Mesenchymal stem cell (in vitro differentiated cells and primary cell): ENCODE results near the gene FBXO44.
A peak's percentile ranks its signal among the peaks of the same experiment; 100 is the strongest.

ENCODE experiments used
- DNase-seq: peaks from one replicate; pipeline ENCODE4 v3.0.0-alpha.2; 2013
- H2AFZ ChIP-seq: one replicate; pipeline ENCODE4 v1.6.1; 2013; ENCODE audit warnings: low read depth, mild to moderate bottlenecking, control low read depth, inconsistent platforms, low read length, moderate library complexity
- H2AK5ac ChIP-seq: 2 replicates; pipeline ENCODE4 v1.6.1; 2013; ENCODE audit warnings: low read length, moderate library complexity, mild to moderate bottlenecking, inconsistent platforms; ENCODE audit not compliant: severe bottlenecking
- H2BK120ac ChIP-seq: one replicate; pipeline ENCODE4 v1.6.1; 2013; ENCODE audit warnings: low read depth, mild to moderate bottlenecking, inconsistent platforms, low read length, moderate library complexity
- H2BK12ac ChIP-seq, 2 experiments: one replicate each; pipeline ENCODE4 v1.6.1; 2013; ENCODE audit warnings: inconsistent platforms in 2 of 2, low read length in 2 of 2, mild to moderate bottlenecking in 2 of 2, moderate library complexity in 2 of 2, control low read depth in 1 of 2
- H2BK15ac ChIP-seq: one replicate; pipeline ENCODE4 v1.6.1; 2013; ENCODE audit warnings: mild to moderate bottlenecking, low read depth, inconsistent platforms; ENCODE audit not compliant: poor library complexity, severe bottlenecking
- H2BK5ac ChIP-seq: 2 replicates; pipeline ENCODE4 v1.6.1; 2013; ENCODE audit warnings: low read depth, mild to moderate bottlenecking, low read length, control low read depth, inconsistent platforms; ENCODE audit not compliant: poor library complexity, severe bottlenecking
- H3K14ac ChIP-seq, 2 experiments: one replicate each; pipeline ENCODE4 v1.6.1; 2013; ENCODE audit warnings: inconsistent platforms in 2 of 2, low read length in 2 of 2, control low read depth in 1 of 2, mild to moderate bottlenecking in 1 of 2, moderate library complexity in 1 of 2
- H3K18ac ChIP-seq, 2 experiments: one replicate each; pipeline ENCODE4 v1.6.1; 2013; ENCODE audit warnings: inconsistent platforms in 2 of 2, low read length in 2 of 2, control low read depth in 1 of 2, low read depth in 1 of 2, mild to moderate bottlenecking in 1 of 2
- H3K23ac ChIP-seq, 2 experiments: one replicate each; pipeline ENCODE4 v1.6.1; 2013; ENCODE audit warnings: inconsistent platforms in 2 of 2, low read length in 2 of 2, mild to moderate bottlenecking in 2 of 2, moderate library complexity in 2 of 2, control low read depth in 1 of 2
- H3K27ac ChIP-seq: 2 replicates; pipeline ENCODE4 v1.5.1; 2013; ENCODE audit warnings: mild to moderate bottlenecking, moderate library complexity, low read length, control low read depth, inconsistent platforms; ENCODE audit not compliant: poor library complexity, severe bottlenecking
- H3K27me3 ChIP-seq, 2 experiments: 2 replicates each; pipeline versions ENCODE4 v1.6.1 to v1.7.0; 2013; ENCODE audit warnings: low read length in 2 of 2, mild to moderate bottlenecking in 2 of 2, moderate library complexity in 2 of 2, control low read depth in 1 of 2, inconsistent platforms in 1 of 2; ENCODE audit not compliant: control insufficient read depth in 1 of 2, insufficient read depth in 1 of 2
- H3K36me3 ChIP-seq, 2 experiments: 2 replicates each; pipeline versions ENCODE4 v1.6.1 to v1.7.0; 2013; ENCODE audit warnings: low read length in 2 of 2, control low read depth in 1 of 2, inconsistent platforms in 1 of 2, low read depth in 1 of 2, mild to moderate bottlenecking in 1 of 2; ENCODE audit not compliant: insufficient read depth in 2 of 2, control insufficient read depth in 1 of 2
- H3K4ac ChIP-seq, 2 experiments: one replicate each; pipeline ENCODE4 v1.6.1; 2013; ENCODE audit warnings: inconsistent platforms in 2 of 2, low read length in 2 of 2, mild to moderate bottlenecking in 2 of 2, moderate library complexity in 2 of 2, control low read depth in 1 of 2, low read depth in 1 of 2
- H3K4me1 ChIP-seq: 2 replicates; pipeline ENCODE4 v1.6.1; 2013; ENCODE audit warnings: low read depth, low read length, control low read depth; ENCODE audit not compliant: control insufficient read depth, insufficient read depth
- H3K4me2 ChIP-seq: 2 replicates; pipeline ENCODE4 v1.6.1; 2013; ENCODE audit warnings: low read length, mild to moderate bottlenecking, inconsistent platforms; ENCODE audit not compliant: poor library complexity, severe bottlenecking
- H3K4me3 ChIP-seq, 2 experiments: 2 replicates each; pipeline versions ENCODE4 v1.5.1 to v1.7.0; 2013; ENCODE audit warnings: low read length in 2 of 2, mild to moderate bottlenecking in 2 of 2, control low read depth in 1 of 2, low read depth in 1 of 2; ENCODE audit not compliant: insufficient read depth in 1 of 2
- H3K79me1 ChIP-seq: replicated peaks from 2 replicates; pipeline ENCODE4 v1.6.1; 2013; ENCODE audit warnings: mild to moderate bottlenecking, control low read depth, low read length, inconsistent platforms; ENCODE audit not compliant: poor library complexity, severe bottlenecking
- H3K9ac ChIP-seq: 2 replicates; pipeline ENCODE4 v1.7.0; 2013; ENCODE audit warnings: mild to moderate bottlenecking, low read length, moderate library complexity
- H3K9me3 ChIP-seq: 2 replicates; pipeline ENCODE4 v1.7.0; 2013; ENCODE audit warnings: mild to moderate bottlenecking, low read length; ENCODE audit not compliant: control insufficient read depth
- H4K8ac ChIP-seq: one replicate; pipeline ENCODE4 v1.6.1; 2013; ENCODE audit warnings: inconsistent platforms, mild to moderate bottlenecking, low read length, moderate library complexity
- H4K91ac ChIP-seq: one replicate; pipeline ENCODE4 v1.6.1; 2013; ENCODE audit warnings: mild to moderate bottlenecking, low read length, inconsistent platforms
- WGBS: methylation state at CpG from one replicate; pipeline ENCODE4 v1.1.7; 2013; ENCODE audit warnings: mixed read lengths; 5-methylcytosine and 5-hydroxymethylcytosine counted together

Gene FBXO44

GRCh38 chr1:11691928-11692711 lies 37.4 kb downstream of the FBXO44 start:
- Histone ChIP-seq H3K23ac (no peak overlapping the region), H4K91ac (no peak overlapping the region), H2BK5ac (no peak overlapping the region), H3K18ac (no peak overlapping the region), H2BK12ac (no peak overlapping the region), H3K4me2 (no peak overlapping the region), H3K4ac (no peak overlapping the region), H4K8ac (no peak overlapping the region), H3K9me3 (no peaks in the 10 kb centered on the region), H2BK15ac (no peak overlapping the region), H2AFZ (no peak overlapping the region), H2BK120ac (no peak overlapping the region), H3K9ac (no peak overlapping the region), H3K27me3 (peaks cover 72 to 73% of the 10 kb centered on the region in 2 experiments), H3K14ac (no peak overlapping the region), H3K36me3 (peaks cover 0 to 3% of the 10 kb centered on the region in 2 experiments), H3K27ac (no peak overlapping the region), H3K4me1 (peaks cover 29% of the 10 kb centered on the region), H3K4me3 (no peak overlapping the region), H3K79me1 (no peaks in the 10 kb centered on the region), H2AK5ac (no peak overlapping the region)
- WGBS: 7% methylated on average over 58 of the region's 64 CpGs
- DNase-seq: no peak

GRCh38 chr1:11693024-11693590 lies 38.4 kb downstream of the FBXO44 start:
- Histone ChIP-seq H2BK12ac (no peak overlapping the region), H4K91ac (no peak overlapping the region), H3K4me2 (no peak overlapping the region), H4K8ac (no peak overlapping the region), H3K4me3 (no peak overlapping the region), H3K14ac (no peak overlapping the region), H3K27me3 (peaks cover 72 to 77% of the 10 kb centered on the region in 2 experiments), H3K4ac (no peak overlapping the region), H3K9ac (no peak overlapping the region), H2BK15ac (no peak overlapping the region), H3K36me3 (peaks cover 0 to 3% of the 10 kb centered on the region in 2 experiments), H3K9me3 (no peaks in the 10 kb centered on the region), H2BK5ac (no peak overlapping the region), H3K23ac (no peak overlapping the region), H3K79me1 (no peaks in the 10 kb centered on the region), H2AFZ (no peak overlapping the region), H3K18ac (no peak overlapping the region), H2AK5ac (no peak overlapping the region), H3K27ac (no peak overlapping the region), H2BK120ac (no peak overlapping the region), H3K4me1 (peaks cover 29% of the 10 kb centered on the region)
- DNase-seq: peak; percentile 18
- WGBS: 45% methylated on average over 6 of the region's 6 CpGs

GRCh38 chr1:11693917-11694316 lies 39.2 kb downstream of the FBXO44 start:
- H2BK120ac ChIP-seq: no peak overlapping the region
- peaks cover 0 to 3% of the 10 kb centered on the region in 2 experiments for H3K36me3 ChIP-seq
- DNase-seq: no peak
- no peak overlapping the region for H2BK15ac ChIP-seq
- no peak overlapping the region for H3K4me2 ChIP-seq
- no peak overlapping the region for H3K14ac ChIP-seq
- no peak overlapping the region for H3K23ac ChIP-seq
- no peak overlapping the region for H3K18ac ChIP-seq
- no peak overlapping the region for H3K27ac ChIP-seq
- no peak overlapping the region for H4K8ac ChIP-seq
- no peak overlapping the region for H2BK12ac ChIP-seq
- peaks cover 29% of the 10 kb centered on the region for H3K4me1 ChIP-seq
- H2BK5ac ChIP-seq: no peak overlapping the region
- 61% methylated on average over 5 of the region's 5 CpGs for whole genome bisulfite sequencing
- no peaks in the 10 kb centered on the region for H3K79me1 ChIP-seq
- no peak overlapping the region for H2AFZ ChIP-seq
- no peak overlapping the region for H4K91ac ChIP-seq
- H3K27me3 ChIP-seq: peaks cover 72 to 79% of the 10 kb centered on the region in 2 experiments
- H3K9ac ChIP-seq: no peak overlapping the region
- H3K9me3 ChIP-seq: no peaks in the 10 kb centered on the region
- H2AK5ac ChIP-seq: no peak overlapping the region
- no peak overlapping the region for H3K4ac ChIP-seq
- no peak overlapping the region for H3K4me3 ChIP-seq

- peaks cover 25% of the 10 kb centered on the region for H3K4me1 ChIP-seq
- no peak overlapping the region for H2BK12ac ChIP-seq
- no peak overlapping the region for H2BK120ac ChIP-seq
- H3K27ac ChIP-seq: no peak overlapping the region
- H4K91ac ChIP-seq: no peak overlapping the region
- H2AK5ac ChIP-seq: no peak overlapping the region
- no peaks in the 10 kb centered on the region for H3K9me3 ChIP-seq
- no peak overlapping the region for H3K18ac ChIP-seq
- no peak overlapping the region for H3K4me3 ChIP-seq
- no peak overlapping the region for H3K4me2 ChIP-seq
- no peak overlapping the region for H3K23ac ChIP-seq
- H2AFZ ChIP-seq: no peak overlapping the region
- no peak for DNase-seq
- H2BK5ac ChIP-seq: no peak overlapping the region
- no peak overlapping the region for H3K4ac ChIP-seq
- no peak overlapping the region for H2BK15ac ChIP-seq
- H3K36me3 ChIP-seq: peaks cover 0 to 3% of the 10 kb centered on the region in 2 experiments
- no peak overlapping the region for H4K8ac ChIP-seq
- 79% methylated on average over 6 of the region's 6 CpGs for WGBS
- H3K9ac ChIP-seq: no peak overlapping the region
- H3K14ac ChIP-seq: no peak overlapping the region
- no peaks in the 10 kb centered on the region for H3K79me1 ChIP-seq
- peaks cover 66 to 67% of the 10 kb centered on the region in 2 experiments for H3K27me3 ChIP-seq
Measured at GRCh38 chr1:11695861-11696260, 41.2 kb downstream of the FBXO44 start.
